T-helper 17 cell (primary cell): ENCODE measurements around the gene SUB1. TPM values are rescaled to one million over a fixed set of nuclear protein-coding genes. Genes with fewer than 3 reads are reported as not detected.
"Not testable (repeated sequence)": the region's sequence is repeated elsewhere in the genome, so short reads cannot be mapped to it uniquely, and the experiment has no call there.

Experiments used
- ATAC-seq: fragments of 150-1000 bp; cut with Tn5 transposase; 2 replicates; pipeline ENCODE4 v1.10.0; 2021; ENCODE audit warnings: mild to moderate bottlenecking, moderate library complexity
- DNase-seq, 3 donors: peaks; one replicate each; pipeline versions ENCODE4 v3.0.0 to v3.0.0-alpha.2; 2020 to 2021
- H3K9me3 ChIP-seq: one replicate; pipeline ENCODE4 v1.7.0; 2013; ENCODE audit warnings: low read length, mild to moderate bottlenecking; ENCODE audit not compliant: control insufficient read depth, poor library complexity, severe bottlenecking
- H3K27ac Mint-ChIP-seq: one replicate; pipeline ENCODE4 v1.8.0; 2022; ENCODE audit warnings: mild to moderate bottlenecking, moderate library complexity, mixed read lengths
- H3K27me3 Mint-ChIP-seq: one replicate; pipeline ENCODE4 v1.8.0; 2022; ENCODE audit warnings: mixed read lengths
- H3K36me3 Mint-ChIP-seq: one replicate; pipeline ENCODE4 v1.8.0; 2022; ENCODE audit warnings: low read depth, mixed read lengths
- H3K4me1 Mint-ChIP-seq: one replicate; pipeline ENCODE4 v1.8.0; 2022; ENCODE audit warnings: mild to moderate bottlenecking, mixed read lengths
- H3K4me3 Mint-ChIP-seq: one replicate; pipeline ENCODE4 v1.8.0; 2022; ENCODE audit warnings: mild to moderate bottlenecking, moderate library complexity, mixed read lengths
- total RNA-seq, 4 donors: library from RNA in 2 of 4; stranded (reverse) in 2 of 4; gene quantifications; one replicate each; pipeline ENCODE4 v1.2.3 and lab custom pipeline; 2022 to 2026

SUB1 gene
- total RNA-seq, 2 donors from 2014 or later, result 311 to 325 TPM

DNA sequence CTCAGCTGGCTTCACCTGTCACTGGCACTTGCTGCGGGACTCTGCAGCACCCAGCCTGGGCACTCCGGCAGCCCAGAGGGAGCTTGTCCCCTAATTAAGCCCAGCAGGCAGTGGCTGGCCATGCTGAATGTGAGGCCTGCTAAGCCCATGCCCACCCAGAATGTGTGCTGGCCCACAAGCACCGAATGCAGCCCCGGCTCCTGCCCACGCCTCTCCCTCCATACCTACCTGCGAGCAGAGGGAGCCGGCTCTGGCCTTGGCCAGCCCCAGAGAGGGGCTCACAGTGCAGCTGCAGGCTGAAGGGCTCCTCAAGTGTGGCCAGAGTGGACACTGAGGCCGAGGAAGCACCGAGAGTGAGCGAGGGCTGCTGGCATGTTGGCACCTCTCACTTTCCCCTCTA lies 32.4 kb upstream of the SUB1 start:
- Mint-ChIP-seq H3K27ac (no peak overlapping the region), H3K36me3 (no peaks in the 10 kb centered on the region), H3K4me3 (no peak overlapping the region), H3K4me1 (peaks cover 8% of the 10 kb centered on the region), H3K27me3 (no peaks in the 10 kb centered on the region)
- no peaks in the 10 kb centered on the region for H3K9me3 ChIP-seq
- ATAC-seq, result no peak
- DNase-seq, result no peak

DNA sequence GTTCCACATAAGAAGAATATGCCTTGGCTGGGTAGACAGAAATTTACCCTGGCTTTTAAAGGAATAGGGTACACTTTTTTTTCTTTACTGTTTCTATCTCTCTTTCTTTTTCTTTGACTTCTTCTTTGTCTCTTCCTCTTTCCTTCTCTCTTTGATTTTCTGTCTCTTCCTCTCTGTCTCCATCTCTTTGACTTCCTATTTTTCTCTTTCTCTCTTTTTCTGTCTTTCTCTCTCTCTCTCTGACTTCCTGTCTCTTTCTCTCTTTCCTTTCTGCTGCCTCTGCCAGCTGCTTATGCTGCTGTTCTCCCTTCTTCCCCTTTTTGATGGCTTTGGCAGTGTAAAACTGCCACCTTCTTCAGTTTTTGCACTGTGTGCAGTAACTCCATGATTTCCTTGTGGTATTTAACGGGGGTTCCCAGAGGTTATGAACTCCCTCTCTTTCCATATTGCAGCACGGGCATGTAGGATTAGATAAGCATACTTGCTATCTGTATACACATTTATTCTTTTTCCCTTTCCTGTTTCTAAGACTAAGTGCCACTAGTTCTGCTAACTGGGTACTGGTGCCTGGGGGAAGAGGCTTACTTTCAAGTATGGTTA lies 31.1 kb upstream of the SUB1 start:
- not testable (repeated sequence) for H3K27me3 Mint-ChIP-seq, H3K9me3 ChIP-seq, DNase-seq, H3K4me3 Mint-ChIP-seq, H3K36me3 Mint-ChIP-seq, ATAC-seq, H3K4me1 Mint-ChIP-seq, H3K27ac Mint-ChIP-seq

DNA sequence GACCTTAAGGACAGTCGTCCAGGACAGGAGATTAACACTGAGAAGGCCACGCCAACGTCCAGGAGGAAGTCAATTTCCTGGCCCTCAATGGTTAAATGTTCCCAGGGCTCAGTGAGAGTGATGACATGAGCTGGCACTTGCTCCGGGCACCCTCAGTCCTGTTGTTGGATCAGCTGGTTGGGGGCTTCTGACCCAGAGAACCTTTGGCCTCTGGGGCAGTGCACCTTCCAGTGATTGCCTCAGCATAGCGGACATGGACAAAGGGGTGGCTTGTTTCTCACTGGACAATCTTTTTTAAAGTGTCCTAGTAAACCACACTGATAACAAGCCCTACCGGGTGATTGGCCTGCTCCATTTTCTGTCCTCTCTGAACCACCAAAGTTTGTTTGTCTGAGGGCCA lies 28.8 kb upstream of the SUB1 start:
- H3K27me3 Mint-ChIP-seq, H3K36me3 Mint-ChIP-seq, H3K27ac Mint-ChIP-seq, H3K4me1 Mint-ChIP-seq, H3K4me3 Mint-ChIP-seq, DNase-seq, H3K9me3 ChIP-seq, ATAC-seq: not testable (repeated sequence)

DNA sequence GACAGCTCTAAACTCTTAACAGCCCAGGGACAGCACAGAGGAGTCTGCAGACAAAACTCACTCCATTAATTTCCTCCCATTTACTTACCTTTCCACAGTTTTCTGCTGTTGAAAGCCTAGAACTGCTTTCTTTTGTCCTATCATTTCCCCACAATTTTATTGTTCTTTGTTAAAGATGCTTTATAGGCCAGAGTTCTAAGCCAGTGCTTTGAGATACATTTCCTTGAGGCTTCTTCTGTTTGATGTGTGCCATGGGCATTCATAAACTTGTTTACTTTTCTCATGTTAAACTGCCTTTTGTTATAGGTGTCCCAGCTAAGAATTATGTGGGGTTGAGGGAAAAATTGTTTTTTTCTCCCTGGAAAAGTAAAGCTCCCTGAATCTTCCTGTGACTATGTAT lies 25.9 kb upstream of the SUB1 start:
- no peaks in the 10 kb centered on the region for H3K27me3 Mint-ChIP-seq
- H3K27ac Mint-ChIP-seq, result no peak overlapping the region
- no peak for ATAC-seq
- H3K4me1 Mint-ChIP-seq, result peaks cover 5% of the 10 kb centered on the region
- DNase-seq, result no peak
- H3K9me3 ChIP-seq, result no peaks in the 10 kb centered on the region
- H3K36me3 Mint-ChIP-seq, result peaks cover 4% of the 10 kb centered on the region
- H3K4me3 Mint-ChIP-seq, result no peak overlapping the region

DNA sequence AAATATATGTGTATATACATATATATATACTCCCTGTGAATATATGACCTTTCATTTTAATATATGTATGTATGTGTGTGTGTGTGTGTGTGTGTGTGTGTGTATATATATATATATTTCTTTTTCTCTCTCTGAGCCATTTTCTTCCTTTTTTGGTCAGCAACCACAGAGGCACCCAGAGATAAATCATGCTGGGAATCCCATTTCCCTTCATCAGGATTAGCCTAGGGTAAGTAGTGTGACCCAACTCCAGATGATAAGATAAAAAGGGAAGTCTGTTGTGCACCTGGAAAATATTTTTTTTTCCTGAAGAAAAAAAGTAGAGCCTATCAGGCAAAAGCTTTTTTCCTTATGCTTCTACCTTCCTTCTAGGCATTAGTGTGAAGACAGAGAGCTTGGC lies 25.4 kb upstream of the SUB1 start:
- H3K27ac Mint-ChIP-seq, result no peak overlapping the region
- no peak for ATAC-seq

DNA sequence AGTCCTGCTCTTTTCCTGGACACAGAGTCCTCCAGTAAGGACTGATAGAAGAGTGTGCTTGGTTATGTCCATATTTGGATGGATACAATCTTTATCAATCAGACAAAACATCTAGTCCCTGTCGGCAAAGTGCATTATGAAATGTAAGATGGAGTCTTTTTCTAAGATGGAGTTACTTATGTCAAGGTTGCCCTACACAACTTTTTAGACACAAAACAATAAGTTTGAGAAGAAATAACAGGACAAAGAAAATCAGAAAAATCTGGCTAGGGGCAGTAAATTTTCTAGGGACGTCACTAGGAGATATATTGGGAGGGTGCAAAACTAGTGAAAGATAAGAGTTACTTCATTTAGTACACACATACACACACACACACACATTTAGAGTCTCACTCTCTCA lies 23.3 kb upstream of the SUB1 start:
- no peaks in the 10 kb centered on the region for H3K9me3 ChIP-seq
- Mint-ChIP-seq H3K27me3 (no peaks in the 10 kb centered on the region), H3K36me3 (peaks cover 4% of the 10 kb centered on the region), H3K4me1 (peaks cover 4% of the 10 kb centered on the region), H3K4me3 (no peak overlapping the region), H3K27ac (no peak overlapping the region)
- DNase-seq (no peak), ATAC-seq (no peak)

More for the DNA sequence above, 25.4 kb upstream of the SUB1 start:
- Mint-ChIP-seq H3K4me3 (no peak overlapping the region), H3K27me3 (no peaks in the 10 kb centered on the region), H3K36me3 (peaks cover 4% of the 10 kb centered on the region), H3K4me1 (peaks cover 4% of the 10 kb centered on the region)
- H3K9me3 ChIP-seq, result no peaks in the 10 kb centered on the region
- DNase-seq, result no peak

DNA sequence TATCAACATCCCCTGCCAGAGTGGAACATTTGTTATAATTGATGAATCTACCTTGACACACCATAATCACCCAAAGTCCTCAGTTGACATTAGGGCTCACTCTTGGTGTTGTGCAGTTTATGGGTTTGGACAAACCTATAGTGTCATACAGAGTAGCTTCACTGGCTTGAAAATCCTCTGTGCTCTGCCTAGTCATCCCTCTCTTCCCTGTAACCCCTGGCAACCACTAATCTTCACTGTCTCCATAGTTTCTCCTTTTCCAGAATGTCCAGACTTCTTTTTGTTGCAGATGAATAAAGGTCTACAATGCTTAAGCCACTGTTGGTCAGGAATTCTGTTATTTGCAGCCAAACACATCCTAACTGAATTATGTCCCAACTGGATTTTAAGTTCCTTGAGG lies 22.5 kb upstream of the SUB1 start:
- H3K27ac Mint-ChIP-seq, result no peak overlapping the region
- H3K36me3 Mint-ChIP-seq, result peaks cover 4% of the 10 kb centered on the region
- H3K27me3 Mint-ChIP-seq, result no peaks in the 10 kb centered on the region
- H3K9me3 ChIP-seq, result no peaks in the 10 kb centered on the region
- H3K4me1 Mint-ChIP-seq, result no peaks in the 10 kb centered on the region
- no peak for DNase-seq
- ATAC-seq, result no peak
- peak overlapping the region; percentile 12 for H3K4me3 Mint-ChIP-seq

DNA sequence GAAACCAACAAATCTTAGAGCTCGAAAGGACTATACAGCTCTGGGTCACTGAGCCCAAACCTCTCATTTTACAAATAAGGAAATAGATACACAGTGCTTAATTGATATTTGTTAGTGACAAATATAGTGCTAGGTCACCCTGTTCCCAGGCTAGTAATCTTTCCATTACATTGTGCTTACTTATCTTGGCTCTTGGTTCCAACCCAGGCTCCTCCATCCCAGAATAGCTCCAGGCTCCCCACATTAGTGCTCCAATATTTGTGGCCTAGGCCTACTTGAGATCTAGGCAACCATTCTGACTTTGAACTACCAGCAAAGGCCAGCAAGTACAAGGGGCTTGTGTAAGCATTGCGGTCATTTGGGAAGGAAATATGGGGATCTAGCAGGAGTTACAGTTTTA lies 21.7 kb upstream of the SUB1 start:
- DNase-seq (no peak), ATAC-seq (no peak)
- H3K4me3 Mint-ChIP-seq, result no peak overlapping the region
- H3K36me3 Mint-ChIP-seq, result peaks cover 4% of the 10 kb centered on the region
- H3K27me3 Mint-ChIP-seq, result no peaks in the 10 kb centered on the region
- no peaks in the 10 kb centered on the region for H3K4me1 Mint-ChIP-seq
- no peak overlapping the region for H3K27ac Mint-ChIP-seq
- no peaks in the 10 kb centered on the region for H3K9me3 ChIP-seq

DNA sequence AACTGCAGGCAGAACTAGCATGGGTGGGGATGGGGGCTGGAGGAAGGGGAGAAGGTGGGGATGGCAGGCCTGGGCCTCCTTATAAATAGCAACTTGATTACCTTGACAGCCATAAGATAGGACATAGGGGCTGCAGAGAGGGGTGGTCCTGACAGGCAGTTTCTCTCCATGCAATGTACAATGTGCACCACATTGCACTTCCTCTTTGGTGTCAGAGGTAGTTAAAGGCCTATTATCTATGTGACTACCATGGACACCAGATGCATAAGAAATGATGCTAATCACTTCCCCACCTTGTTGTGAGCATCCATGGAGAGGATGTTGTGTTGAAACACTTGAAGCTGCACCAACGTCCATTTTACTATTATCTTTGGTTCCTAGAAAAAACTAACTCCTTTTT lies 20.2 kb upstream of the SUB1 start:
- no peak overlapping the region for H3K4me3 Mint-ChIP-seq
- DNase-seq, result no peak
- peaks cover 4% of the 10 kb centered on the region for H3K36me3 Mint-ChIP-seq
- no peaks in the 10 kb centered on the region for H3K4me1 Mint-ChIP-seq
- no peak overlapping the region for H3K27ac Mint-ChIP-seq
- no peaks in the 10 kb centered on the region for H3K9me3 ChIP-seq
- no peaks in the 10 kb centered on the region for H3K27me3 Mint-ChIP-seq
- ATAC-seq, result no peak

DNA sequence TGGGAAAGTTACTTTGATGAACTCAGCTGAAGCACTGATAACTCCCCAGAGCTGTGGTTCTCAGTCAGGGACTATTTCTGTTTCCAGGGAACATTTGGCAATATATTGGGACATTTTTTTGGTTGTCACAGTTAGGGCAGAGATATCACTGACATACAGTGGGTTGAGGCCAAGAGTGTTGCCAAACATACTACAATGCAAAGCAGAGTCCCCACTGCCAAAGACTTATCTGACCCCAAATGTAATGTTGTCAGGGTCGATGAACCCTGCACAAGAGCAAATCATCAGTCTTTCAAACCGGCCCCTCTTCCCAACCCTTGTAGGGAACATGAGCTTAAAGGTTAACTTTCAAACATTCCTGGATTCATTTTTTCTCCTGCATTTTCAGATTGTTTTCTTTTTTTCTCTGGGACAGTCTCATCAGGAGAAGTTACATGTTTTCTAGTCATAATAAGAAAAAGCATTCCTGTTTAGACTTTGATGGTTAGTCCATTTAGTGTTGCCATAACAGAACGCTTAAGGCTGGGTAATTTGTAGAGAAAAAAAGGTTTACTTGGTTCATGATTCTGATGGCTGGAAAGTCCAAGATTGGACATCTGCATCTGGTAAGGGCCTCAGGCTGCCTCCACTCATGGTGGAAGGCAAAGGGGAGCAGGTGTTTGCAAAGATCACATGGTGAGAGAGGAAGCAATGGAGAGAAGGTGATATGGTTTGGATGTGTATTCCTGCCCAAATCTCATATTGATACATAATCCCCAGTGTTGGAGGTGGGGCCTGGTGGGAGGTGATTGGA lies 18.8 kb upstream of the SUB1 start:
- Mint-ChIP-seq H3K4me3 (no peak overlapping the region), H3K36me3 (peaks cover 4% of the 10 kb centered on the region), H3K27ac (no peak overlapping the region), H3K4me1 (no peaks in the 10 kb centered on the region), H3K27me3 (no peaks in the 10 kb centered on the region)
- ATAC-seq (no peak), DNase-seq (no peak)
- no peaks in the 10 kb centered on the region for H3K9me3 ChIP-seq

DNA sequence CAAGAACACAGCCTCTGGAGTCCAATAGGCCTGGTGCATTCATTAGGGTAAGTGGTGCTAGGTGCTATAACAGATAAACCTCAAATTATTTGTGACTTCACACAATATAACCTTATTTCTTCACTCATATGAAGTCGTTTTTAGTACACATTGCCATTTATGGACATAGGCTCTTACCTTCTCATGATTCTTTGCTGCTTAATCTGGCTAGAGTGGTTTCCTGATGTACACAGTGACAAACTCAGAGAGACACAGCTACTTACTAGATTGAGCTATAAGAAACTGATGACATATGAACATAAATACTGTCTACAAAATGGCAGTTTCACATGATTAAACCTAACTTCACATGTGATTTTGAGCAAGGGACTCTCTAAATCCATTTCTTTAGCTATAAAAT lies 14.2 kb upstream of the SUB1 start:
- no peaks in the 10 kb centered on the region for H3K27me3 Mint-ChIP-seq
- no peak for DNase-seq
- no peaks in the 10 kb centered on the region for H3K36me3 Mint-ChIP-seq
- no peak for ATAC-seq
- H3K4me1 Mint-ChIP-seq, result no peaks in the 10 kb centered on the region
- H3K27ac Mint-ChIP-seq, result peak overlapping the region; percentile 49
- H3K9me3 ChIP-seq, result no peaks in the 10 kb centered on the region
- no peak overlapping the region for H3K4me3 Mint-ChIP-seq

DNA sequence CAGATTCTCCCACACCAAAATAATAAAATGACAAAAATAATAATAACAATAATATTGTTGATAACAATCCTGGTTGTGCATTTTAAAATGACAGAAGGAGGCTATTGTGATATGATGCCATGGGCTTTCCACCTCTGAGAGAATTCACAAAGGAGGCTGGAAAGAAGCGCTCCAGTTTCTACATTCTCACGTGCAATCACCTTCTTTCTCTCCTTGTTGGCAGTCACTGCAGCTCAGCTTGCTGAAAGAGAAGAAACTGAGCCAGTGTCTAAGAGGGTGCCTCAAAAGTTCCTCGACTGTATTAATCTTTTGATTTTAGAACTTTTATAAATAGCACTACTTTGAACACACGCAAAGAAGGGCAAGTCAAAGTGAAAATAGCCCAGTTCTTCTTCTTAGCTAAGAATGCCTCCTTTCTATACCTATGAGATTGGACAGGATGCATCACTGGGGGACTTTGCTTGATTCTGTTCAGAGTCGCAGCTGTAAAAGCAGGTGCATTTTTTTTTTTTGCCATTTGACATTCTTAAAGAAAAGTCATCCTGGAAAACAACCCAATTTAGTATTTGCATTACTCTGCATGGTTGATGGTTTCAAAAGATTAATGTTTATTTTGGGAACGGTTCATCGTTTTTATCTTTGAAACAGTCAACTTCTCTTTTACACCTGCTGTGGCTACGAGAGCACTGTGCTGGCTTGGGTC lies 12.4 kb upstream of the SUB1 start:
- no peak overlapping the region for H3K27ac Mint-ChIP-seq
- H3K9me3 ChIP-seq, result no peaks in the 10 kb centered on the region
- H3K27me3 Mint-ChIP-seq, result no peaks in the 10 kb centered on the region
- no peaks in the 10 kb centered on the region for H3K36me3 Mint-ChIP-seq
- peaks cover 4% of the 10 kb centered on the region for H3K4me1 Mint-ChIP-seq
- no peak overlapping the region for H3K4me3 Mint-ChIP-seq
- DNase-seq, result no peak
- no peak for ATAC-seq

DNA sequence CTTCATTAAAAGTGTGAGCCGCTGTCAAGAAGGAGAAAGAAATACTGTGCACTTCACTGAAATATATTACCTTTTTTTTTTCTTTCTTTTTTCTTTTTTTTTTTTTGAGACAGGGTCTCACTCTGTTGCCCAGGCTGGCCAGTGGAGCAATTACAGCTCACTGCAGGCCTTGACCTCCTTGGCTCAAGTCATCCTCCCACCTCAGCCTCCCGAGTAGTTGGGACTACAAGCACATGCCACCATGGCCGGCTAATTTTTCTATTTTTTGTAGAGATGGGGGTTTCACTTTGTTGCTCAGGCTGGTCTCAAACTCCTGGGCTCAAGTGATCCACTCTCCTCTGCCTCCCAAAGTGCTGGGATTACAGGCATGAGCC lies 11.9 kb upstream of the SUB1 start:
- ATAC-seq, H3K27me3 Mint-ChIP-seq: not testable (repeated sequence)

More for the DNA sequence above, 11.9 kb upstream of the SUB1 start:
- not testable (repeated sequence) for H3K4me1 Mint-ChIP-seq, DNase-seq, H3K36me3 Mint-ChIP-seq, H3K4me3 Mint-ChIP-seq, H3K27ac Mint-ChIP-seq, H3K9me3 ChIP-seq
